Esophagus squamous epithelium (tissue), 5 donors: ENCODE results near the gene MROH8. TPM values are rescaled to one million over a fixed set of nuclear protein-coding genes. Genes with fewer than 3 reads are reported as not detected.

Experiments
- DNase-seq: peaks from one replicate; lab custom pipeline; 2025; lab: John Stamatoyannopoulos, UW
- H3K27ac ChIP-seq, 4 donors: fragments of 200-600 bp; sonication (generic); one replicate each; pipeline ENCODE4 v1.5.1; 2016 to 2019; ENCODE audit warnings: mild to moderate bottlenecking in 1 of 4
- H3K27me3 ChIP-seq, 4 donors: fragments of 200-600 bp; sonication (generic); 1 replicate in 3 of 4; 2 replicates in 1 of 4; pipeline versions ENCODE4 v1.5.1 to v1.6.0; 2017 to 2021; ENCODE audit warnings: antibody characterized with exemption in 1 of 4
- H3K36me3 ChIP-seq, 3 donors: fragments of 200-600 bp; sonication (generic); one replicate each; pipeline ENCODE4 v1.5.1; 2016 to 2019
- H3K4me1 ChIP-seq, 3 donors: fragments of 200-600 bp; sonication (generic); one replicate each; pipeline ENCODE4 v1.5.1; 2017 to 2019
- H3K4me3 ChIP-seq, 4 donors: fragments of 200-600 bp; sonication (generic); 1 replicate in 3 of 4; 2 replicates in 1 of 4; pipeline ENCODE4 v1.5.1; 2016 to 2019; ENCODE audit warnings: mild to moderate bottlenecking in 2 of 4, moderate library complexity in 1 of 4
- H3K9me3 ChIP-seq, 3 donors: fragments of 200-600 bp; sonication (generic); one replicate each; pipeline ENCODE4 v1.5.1; 2016 to 2019
- POLR2A ChIP-seq, 4 donors: fragments of 450-650 bp; IDR thresholded peaks; one replicate each; pipeline ENCODE4 v1.6.1; 2017; ENCODE audit warnings: antibody characterized with exemption in 4 of 4, mild to moderate bottlenecking in 4 of 4, moderate library complexity in 3 of 4
- WGBS, 2 donors: methylation state at CpG; one replicate each; pipeline ENCODE4 v1.1.5; 2018; 5-methylcytosine and 5-hydroxymethylcytosine counted together
- intact Hi-C: fragments of 100-400 bp; cut with DNase I; formaldehyde crosslinking; loops from one replicate; pipeline ENCODE4 v1.15.0; 2022
- total RNA-seq, 4 donors: library from RNA; depleted of rRNA; stranded (reverse); fragments of >200 nt; gene quantifications; one replicate each; pipeline ENCODE4 v1.1.0, GENCODE V29; 2016
- TF ChIP-seq, protein P1 (sequence below), 6 experiments: fragments of 450-650 bp in 4 of 6; fragments of 200-600 bp in 2 of 6; sonication (generic) in 2 of 6; IDR thresholded peaks; one replicate each; pipeline ENCODE4 v1.5.1; 2016 to 2019; ENCODE audit warnings: antibody characterized with exemption in 6 of 6, mild to moderate bottlenecking in 4 of 6, moderate library complexity in 4 of 6
- donor health status: DM: yes; HTN: yes; CAD: no.

The MROH8 gene
- total RNA-seq, 4 donors from 2014 or later: 0.40 to 0.95 (median 0.55) TPM

DNA sequence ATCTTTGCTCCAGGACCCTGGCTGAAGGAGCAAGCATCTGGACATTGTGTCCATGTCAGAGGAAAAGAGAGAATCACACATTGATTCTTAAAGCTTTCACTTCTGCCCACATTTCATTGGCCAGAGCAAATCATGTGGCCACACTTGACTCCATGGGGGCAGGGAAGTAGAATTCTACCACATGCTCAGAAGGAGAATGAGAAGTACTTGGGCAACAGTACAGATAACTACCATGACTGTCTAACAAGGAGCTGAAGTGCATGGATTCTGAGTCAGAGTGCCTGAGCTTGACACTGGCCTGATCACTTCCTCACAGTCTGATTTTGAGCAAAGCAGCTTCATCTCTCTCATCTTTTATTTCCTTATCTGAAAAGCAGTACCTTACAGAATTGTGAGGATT is 43.7 kb upstream of the MROH8 start:
- Histone ChIP-seq H3K4me1 (peaks cover 6 to 57% (median 13%) of the 10 kb centered on the region in 3 donors), H3K4me3 (no peak overlapping the region), H3K9me3 (no peaks in the 10 kb centered on the region), H3K27ac (no peak overlapping the region), H3K36me3 (peaks cover 12 to 99% (median 24%) of the 10 kb centered on the region in 3 donors), H3K27me3 (no peaks in the 10 kb centered on the region)
- DNase-seq: no peak
- TF ChIP-seq POLR2A (IDR thresholded peaks at IDR 0.05): no peak
- TF ChIP-seq, protein P1, sequence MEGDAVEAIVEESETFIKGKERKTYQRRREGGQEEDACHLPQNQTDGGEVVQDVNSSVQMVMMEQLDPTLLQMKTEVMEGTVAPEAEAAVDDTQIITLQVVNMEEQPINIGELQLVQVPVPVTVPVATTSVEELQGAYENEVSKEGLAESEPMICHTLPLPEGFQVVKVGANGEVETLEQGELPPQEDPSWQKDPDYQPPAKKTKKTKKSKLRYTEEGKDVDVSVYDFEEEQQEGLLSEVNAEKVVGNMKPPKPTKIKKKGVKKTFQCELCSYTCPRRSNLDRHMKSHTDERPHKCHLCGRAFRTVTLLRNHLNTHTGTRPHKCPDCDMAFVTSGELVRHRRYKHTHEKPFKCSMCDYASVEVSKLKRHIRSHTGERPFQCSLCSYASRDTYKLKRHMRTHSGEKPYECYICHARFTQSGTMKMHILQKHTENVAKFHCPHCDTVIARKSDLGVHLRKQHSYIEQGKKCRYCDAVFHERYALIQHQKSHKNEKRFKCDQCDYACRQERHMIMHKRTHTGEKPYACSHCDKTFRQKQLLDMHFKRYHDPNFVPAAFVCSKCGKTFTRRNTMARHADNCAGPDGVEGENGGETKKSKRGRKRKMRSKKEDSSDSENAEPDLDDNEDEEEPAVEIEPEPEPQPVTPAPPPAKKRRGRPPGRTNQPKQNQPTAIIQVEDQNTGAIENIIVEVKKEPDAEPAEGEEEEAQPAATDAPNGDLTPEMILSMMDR (IDR thresholded peaks at IDR 0.05): no peak
- intact Hi-C loops: no loop called here

DNA sequence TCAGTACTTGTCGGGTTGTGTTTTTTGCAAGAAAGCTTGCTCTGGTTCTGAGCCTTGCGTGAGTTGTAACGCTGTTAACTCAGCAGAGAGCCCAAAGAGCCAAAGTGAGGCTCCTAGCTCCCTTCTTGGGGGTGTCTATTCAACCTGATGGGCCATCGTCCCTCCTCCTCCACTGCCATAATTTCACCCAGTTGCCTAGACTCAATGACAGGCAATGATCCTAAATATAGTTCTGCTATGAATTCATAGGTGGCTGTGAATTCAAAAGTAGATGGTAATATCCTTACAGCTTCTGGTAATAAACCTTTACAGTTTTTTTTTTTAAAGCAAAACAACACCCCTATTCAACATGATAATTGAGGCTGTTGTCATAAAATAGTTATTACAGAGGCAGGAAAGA is 42.7 kb upstream of the MROH8 start:
- Histone ChIP-seq H3K27me3 (no peaks in the 10 kb centered on the region), H3K9me3 (no peaks in the 10 kb centered on the region), H3K27ac (peak overlapping the region in 1 of 4 donors; percentile 47), H3K36me3 (peaks cover 12 to 99% (median 32%) of the 10 kb centered on the region in 3 donors), H3K4me1 (peaks cover 5 to 47% (median 6%) of the 10 kb centered on the region in 3 donors), H3K4me3 (no peak overlapping the region)
- WGBS, 2 donors: 85 to 95% methylated on average over 2 to 4 of the region's 4 CpGs
- intact Hi-C loops: no loop called here
- DNase-seq: no peak
- no peak for TF ChIP-seq POLR2A (IDR thresholded peaks at IDR 0.05)
- TF ChIP-seq, protein P1 (IDR thresholded peaks at IDR 0.05): no peak

DNA sequence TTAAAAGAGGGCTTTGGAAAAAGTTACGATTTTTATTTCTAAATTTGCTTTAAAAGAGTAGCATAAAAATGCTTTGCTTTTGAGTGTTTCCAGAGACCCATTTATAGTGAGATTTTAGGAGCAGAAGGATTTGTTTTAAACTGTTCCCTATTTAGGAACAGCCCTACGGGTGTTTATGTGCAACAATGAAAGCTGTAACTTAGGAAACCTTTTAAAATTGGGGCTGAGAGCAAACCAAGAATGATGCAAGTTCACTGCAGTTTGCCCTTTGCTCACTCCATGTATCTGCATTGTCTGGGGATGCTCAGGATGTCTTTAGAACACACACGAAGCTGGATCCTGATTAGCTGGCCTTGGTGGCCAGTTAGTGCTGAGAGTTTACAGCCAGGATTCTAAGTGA is 41.4 kb upstream of the MROH8 start:
- Histone ChIP-seq H3K4me1 (peaks cover 0 to 36% (median 6%) of the 10 kb centered on the region in 3 donors), H3K9me3 (no peaks in the 10 kb centered on the region), H3K4me3 (no peak overlapping the region), H3K36me3 (peaks cover 15 to 99% (median 29%) of the 10 kb centered on the region in 3 donors), H3K27me3 (no peaks in the 10 kb centered on the region), H3K27ac (peak overlapping the region in 2 of 4 donors; percentile 31 to 47)
- DNase-seq: no peak
- TF ChIP-seq POLR2A (IDR thresholded peaks at IDR 0.05): no peak
- TF ChIP-seq, protein P1 (IDR thresholded peaks at IDR 0.05): no peak
- intact Hi-C loops: no loop called here
- WGBS, 2 donors: 33 to 38% methylated on average over 3 of the region's 3 CpGs

DNA sequence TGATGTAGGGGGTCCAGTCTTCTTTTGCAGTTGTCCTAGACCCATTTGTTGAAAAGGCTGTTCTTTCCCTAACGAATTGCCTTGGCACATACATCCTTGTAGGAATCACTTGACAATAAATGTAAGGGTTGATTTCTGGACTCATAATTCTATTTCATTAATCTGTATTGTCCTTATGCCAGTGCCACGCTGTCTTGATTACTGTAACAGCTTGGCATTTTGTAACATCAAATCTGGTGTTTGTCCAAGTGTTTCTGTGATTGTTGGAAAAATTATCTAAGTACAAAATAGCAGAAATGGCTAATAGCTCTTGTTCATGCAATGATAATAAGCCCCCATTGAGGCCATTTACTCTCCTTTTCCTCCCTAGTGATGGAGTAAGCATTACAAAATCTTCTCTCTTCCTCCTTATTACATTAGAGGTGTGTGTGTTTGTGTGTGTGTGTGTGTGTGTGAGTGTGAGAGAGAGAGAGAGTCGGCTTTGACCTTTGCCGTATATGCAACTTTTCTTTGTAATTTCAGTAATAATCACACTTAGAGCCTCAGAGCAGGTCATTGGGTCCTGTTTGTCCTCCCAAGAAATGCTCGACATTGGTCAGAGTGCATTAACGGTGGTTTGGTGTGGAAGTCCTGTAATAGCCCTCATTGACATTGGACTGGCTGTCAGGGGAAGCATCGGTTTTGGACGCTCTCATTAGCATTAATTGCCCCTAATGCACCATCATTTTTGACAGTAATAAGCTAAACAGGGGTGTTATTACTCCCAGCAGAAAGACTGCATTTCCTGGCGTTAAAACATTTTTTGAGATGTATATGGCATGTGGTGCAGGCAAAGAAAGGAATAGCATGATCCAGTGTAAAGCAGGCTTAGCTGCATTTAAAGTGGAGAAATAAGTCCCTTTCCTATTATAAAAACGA is 40.7 kb upstream of the MROH8 start:
- no peak for TF ChIP-seq POLR2A (IDR thresholded peaks at IDR 0.05)
- TF ChIP-seq, protein P1 (IDR thresholded peaks at IDR 0.05): no peak
- Histone ChIP-seq H3K4me3 (no peak overlapping the region), H3K27ac (peak overlapping the region in 3 of 4 donors; percentile 1 to 47 (median 31)), H3K36me3 (peaks cover 15 to 99% (median 22%) of the 10 kb centered on the region in 3 donors), H3K9me3 (no peaks in the 10 kb centered on the region), H3K27me3 (no peaks in the 10 kb centered on the region), H3K4me1 (peaks cover 0 to 36% (median 6%) of the 10 kb centered on the region in 3 donors)
- no peak for DNase-seq
- intact Hi-C loops: no loop called here
- 62 to 69% methylated on average over 10 of the region's 10 CpGs for WGBS, 2 donors

DNA sequence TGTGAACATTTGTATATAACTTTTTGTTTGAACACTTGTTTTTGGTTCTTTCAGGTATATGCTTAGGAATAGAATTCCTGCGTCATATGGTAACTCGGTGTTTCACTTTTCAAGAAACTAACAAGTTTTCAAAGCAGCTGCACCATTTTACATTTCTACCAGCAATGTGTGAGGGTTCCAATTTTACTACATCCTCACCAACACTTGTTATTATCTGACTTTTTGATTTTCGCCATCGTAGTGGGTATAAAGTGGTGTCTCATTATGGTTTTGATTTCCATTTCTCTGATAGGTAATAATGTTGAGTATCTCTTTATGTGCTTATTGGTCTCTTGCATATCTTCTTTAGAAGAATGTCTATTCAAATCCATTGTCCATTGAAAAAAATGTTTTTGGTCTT is 39.6 kb upstream of the MROH8 start:
- Histone ChIP-seq H3K36me3 (peaks cover 4 to 99% (median 16%) of the 10 kb centered on the region in 3 donors), H3K4me3 (no peak overlapping the region), H3K27ac (no peak overlapping the region), H3K27me3 (no peaks in the 10 kb centered on the region), H3K9me3 (no peaks in the 10 kb centered on the region), H3K4me1 (peaks cover 0 to 36% (median 6%) of the 10 kb centered on the region in 3 donors)
- no peak for TF ChIP-seq POLR2A (IDR thresholded peaks at IDR 0.05)
- TF ChIP-seq, protein P1 (IDR thresholded peaks at IDR 0.05): no peak
- DNase-seq: no peak
- WGBS, 2 donors: 72% methylated on average over 4 of the region's 4 CpGs
- intact Hi-C loops: no loop called here
